ENCODE results near the gene SH3RF1. TPM values are rescaled to one million over a fixed set of nuclear protein-coding genes. Genes with fewer than 3 reads are reported as not detected.
A peak's percentile ranks its signal among the peaks of the same experiment; 100 is the strongest.

The SH3RF1 gene
- total and polyA plus RNA-seq, 8 donors: 3.4 to 47.8 (median 18.9) TPM

DNA sequence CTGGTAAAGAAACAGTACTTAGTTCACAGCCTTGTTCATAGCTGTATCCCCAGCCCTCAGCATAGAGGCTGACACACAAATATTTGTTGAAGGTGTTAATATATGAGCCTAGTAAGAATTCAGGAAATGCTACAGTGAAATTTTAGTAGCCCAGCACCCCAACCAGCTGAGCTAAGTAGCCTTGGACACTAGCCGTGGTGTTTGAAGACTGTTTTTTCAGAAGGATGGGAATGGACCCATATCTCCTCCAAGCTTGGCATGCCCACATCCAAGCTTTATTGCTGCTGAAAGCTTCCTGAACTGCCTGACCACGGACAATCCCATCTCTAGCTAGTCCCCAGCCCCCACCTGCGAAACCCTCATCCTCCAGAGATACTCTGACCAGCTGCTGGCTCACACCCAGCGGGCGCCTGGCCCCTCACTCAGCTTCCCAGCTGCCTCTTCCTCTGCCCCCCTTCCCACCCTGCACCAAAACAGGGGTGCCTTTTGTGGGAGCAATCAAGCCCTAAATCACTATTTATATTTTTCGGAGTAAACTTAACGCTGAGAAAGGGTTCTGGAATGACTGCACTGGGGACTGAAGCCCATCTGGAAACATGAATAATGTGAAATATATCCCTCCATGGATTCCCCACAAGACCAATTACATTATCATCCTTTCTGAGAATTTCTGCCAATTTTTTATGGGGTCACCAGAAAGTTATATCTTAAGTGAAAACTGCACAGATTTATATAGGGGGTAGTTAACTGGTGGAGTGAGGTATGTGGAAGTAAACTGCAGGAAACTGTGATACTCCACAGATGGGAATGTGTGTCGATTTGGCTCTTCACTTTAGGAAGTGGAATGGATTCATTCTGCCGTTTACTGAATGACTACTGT lies 219.6 kb downstream of the SH3RF1 start:
- DNase-seq: peak in 1 of 2 donors; percentile 51
- Histone ChIP-seq H3K27ac (peak overlapping the region in 2 of 5 donors; percentile 8 to 30), H3K4me3 (no peak overlapping the region), H3K4me1 (peaks cover 4 to 19% (median 11%) of the 10 kb centered on the region in 4 donors), H3K36me3 (no peaks in the 10 kb centered on the region), H3K27me3 (no peaks in the 10 kb centered on the region), H3K9me3 (no peaks in the 10 kb centered on the region)
- intact Hi-C loops (cut with DNase I; ENCODE audit: low total_unique reads): no loop called here
- WGBS, 5 donors: 76 to 79% (median 77%) methylated on average over 9 of the region's 9 CpGs
- no peak for TF ChIP-seq CTCF (IDR thresholded peaks at IDR 0.05)
- no peak for TF ChIP-seq POLR2A (IDR thresholded peaks at IDR 0.05)
- no peak for TF ChIP-seq EP300 (IDR thresholded peaks at IDR 0.05)
- no peak for TF ChIP-seq POLR2AphosphoS5 (IDR thresholded peaks at IDR 0.05)

DNA sequence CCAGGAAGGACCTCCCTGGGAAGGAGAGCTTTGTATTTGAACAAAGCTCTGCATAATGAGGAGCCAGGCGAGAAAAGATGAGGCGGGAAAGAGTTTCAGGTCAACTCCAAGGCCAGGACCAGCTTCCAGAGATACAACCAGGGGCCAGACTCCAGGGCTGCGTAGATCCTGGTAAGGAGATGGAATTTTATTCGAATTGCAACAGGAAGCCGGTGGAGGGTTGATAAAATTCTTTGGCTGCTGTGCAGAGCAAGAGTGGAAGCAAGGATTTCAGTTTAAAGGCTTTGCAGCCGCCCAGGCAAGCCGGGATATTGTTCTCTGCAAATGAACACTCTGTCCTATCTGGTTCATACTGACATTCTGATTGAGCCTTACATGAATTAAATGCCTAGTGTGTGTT lies 220.5 kb downstream of the SH3RF1 start:
- WGBS, 5 donors: 29 to 58% (median 46%) methylated on average over 7 of the region's 7 CpGs
- no peaks in the 10 kb centered on the region for H3K9me3 ChIP-seq
- H3K27ac ChIP-seq: peak overlapping the region in 2 of 5 donors; percentile 8 to 30
- H3K36me3 ChIP-seq: no peaks in the 10 kb centered on the region
- DNase-seq: no peak
- intact Hi-C loops (cut with DNase I; ENCODE audit: low total_unique reads): no loop called here
- H3K4me3 ChIP-seq: no peak overlapping the region
- H3K27me3 ChIP-seq: no peaks in the 10 kb centered on the region
- TF ChIP-seq EP300 (IDR thresholded peaks at IDR 0.05) (no peak), POLR2AphosphoS5 (IDR thresholded peaks at IDR 0.05) (no peak), CTCF (IDR thresholded peaks at IDR 0.05) (no peak), POLR2A (IDR thresholded peaks at IDR 0.05) (no peak)
- peaks cover 4 to 19% (median 11%) of the 10 kb centered on the region in 4 donors for H3K4me1 ChIP-seq

DNA sequence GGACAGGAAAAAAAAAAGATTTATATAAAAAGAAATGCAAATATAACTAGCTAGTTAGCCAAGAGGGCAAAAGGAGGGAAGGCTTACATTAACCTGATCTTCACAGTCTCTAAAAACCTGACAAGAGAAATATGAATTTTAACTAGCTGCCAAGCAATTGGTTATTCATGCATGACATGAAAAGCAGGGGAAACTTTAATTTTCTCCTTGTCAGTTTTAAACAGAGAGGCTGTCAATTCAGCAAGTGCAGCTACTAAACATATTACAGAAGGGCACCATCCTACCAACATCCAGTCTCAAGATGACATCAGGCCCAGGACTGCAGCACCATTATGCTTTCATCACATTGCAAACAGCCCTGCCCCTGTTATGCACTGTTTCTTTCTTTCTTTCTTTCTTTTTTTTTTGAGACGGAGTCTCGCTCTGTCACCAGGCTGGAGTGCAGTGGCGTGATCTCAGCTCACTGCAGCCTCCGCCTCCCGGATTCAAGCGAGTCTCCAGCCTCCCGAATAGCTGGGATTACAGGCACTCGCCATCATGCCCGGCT lies 221.8 kb downstream of the SH3RF1 start:
- Histone ChIP-seq H3K4me1 (peaks cover 4 to 19% (median 11%) of the 10 kb centered on the region in 4 donors), H3K27me3 (no peaks in the 10 kb centered on the region), H3K4me3 (no peak overlapping the region), H3K27ac (no peak overlapping the region), H3K9me3 (no peaks in the 10 kb centered on the region), H3K36me3 (no peaks in the 10 kb centered on the region)
- intact Hi-C loops (cut with DNase I; ENCODE audit: low total_unique reads): no loop called here
- TF ChIP-seq POLR2AphosphoS5 (IDR thresholded peaks at IDR 0.05) (no peak), EP300 (IDR thresholded peaks at IDR 0.05) (no peak), POLR2A (IDR thresholded peaks at IDR 0.05) (no peak), CTCF (IDR thresholded peaks at IDR 0.05) (no peak)
- DNase-seq: no peak
- WGBS, 5 donors: 91 to 98% (median 95%) methylated on average over 9 of the region's 9 CpGs

DNA sequence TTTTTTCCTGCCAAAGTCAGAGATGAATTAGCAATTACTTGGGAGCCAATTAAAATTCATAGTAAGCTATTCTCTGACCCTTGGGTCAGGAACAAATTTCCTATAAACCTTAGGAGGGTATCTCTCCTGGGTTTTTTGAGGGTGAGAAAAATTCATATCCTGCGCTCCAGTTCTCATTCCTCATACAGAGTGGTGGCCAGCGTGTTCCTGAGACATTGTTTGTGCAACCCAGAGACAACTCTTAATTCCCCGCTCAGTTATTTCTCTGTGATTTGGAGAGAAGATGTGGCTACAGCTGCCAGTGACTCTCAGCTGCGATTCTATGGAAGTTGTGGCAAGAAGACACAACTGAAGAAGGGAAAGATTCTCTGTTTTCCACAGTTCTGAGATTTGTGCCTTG lies 222.8 kb downstream of the SH3RF1 start:
- Histone ChIP-seq H3K4me1 (peaks cover 4 to 19% (median 11%) of the 10 kb centered on the region in 4 donors), H3K4me3 (no peak overlapping the region), H3K36me3 (no peaks in the 10 kb centered on the region), H3K27ac (no peak overlapping the region), H3K9me3 (no peaks in the 10 kb centered on the region), H3K27me3 (no peaks in the 10 kb centered on the region)
- no peak for TF ChIP-seq POLR2A (IDR thresholded peaks at IDR 0.05)
- no peak for TF ChIP-seq EP300 (IDR thresholded peaks at IDR 0.05)
- TF ChIP-seq CTCF (IDR thresholded peaks at IDR 0.05): no peak
- no peak for TF ChIP-seq POLR2AphosphoS5 (IDR thresholded peaks at IDR 0.05)
- no peak for DNase-seq
- WGBS, 5 donors: 61 to 86% (median 79%) methylated on average over 4 of the region's 4 CpGs
- intact Hi-C loops (cut with DNase I; ENCODE audit: low total_unique reads): no loop called here
